Heart left ventricle (tissue), 13 donors: Measurements from ENCODE around the gene GABBR2.

Experiments
- POLR2A ChIP-seq, 2 donors: fragments of 450-650 bp; IDR thresholded peaks; one replicate each; pipeline ENCODE4 v1.6.1; 2017; ENCODE audit warnings: antibody characterized with exemption in 2 of 2, mild to moderate bottlenecking in 2 of 2, moderate library complexity in 2 of 2
- TF ChIP-seq, protein P1 (sequence below), 12 donors: fragments of 200-600 bp; sonication (generic) in 4 of 12; IDR thresholded peaks; one replicate each; pipeline versions ENCODE4 v1.5.0 to v1.8.0; 2018 to 2022; ENCODE audit warnings: antibody characterized with exemption in 12 of 12, mild to moderate bottlenecking in 5 of 12
- donor health status: ischemic (EF 13 %, LVEDD 7.1; RV severe dilation, severe dysfunction).
- donor health status: DM: no; HTN: yes; CAD: no.
- donor health status: DM: no; HTN: no; CAD: no.
- donor health status: ischemic (EF 25% LVEDD 6.9; RV normal size, moderate dysfunction).
- donor health status: ischemic (EF 25% LVEDD 5.7; RV mildly dilated, moderate dysfunction).
- donor health status: ischemic (EF 35%, LVEDD 5.7; RV mildly dilated, moderate dysfunction).
- donor health status: nonischemic (EF 11% LVEDD 7.7; RV severe dilation, severe dysfunction).
- donor health status: DM: yes; HTN: yes; CAD: no.
- donor health status: PGD.
- donor health status: ischemic (EF 29% LVEDD 5.4; RV normal size, mild dysfunction).
- donor health status: nonischemic (EF 23%, LVEDD 6.1; RV moderate dilation, normal function).

- no peak for TF ChIP-seq POLR2A (IDR thresholded peaks at IDR 0.05)
- TF ChIP-seq, protein P1, sequence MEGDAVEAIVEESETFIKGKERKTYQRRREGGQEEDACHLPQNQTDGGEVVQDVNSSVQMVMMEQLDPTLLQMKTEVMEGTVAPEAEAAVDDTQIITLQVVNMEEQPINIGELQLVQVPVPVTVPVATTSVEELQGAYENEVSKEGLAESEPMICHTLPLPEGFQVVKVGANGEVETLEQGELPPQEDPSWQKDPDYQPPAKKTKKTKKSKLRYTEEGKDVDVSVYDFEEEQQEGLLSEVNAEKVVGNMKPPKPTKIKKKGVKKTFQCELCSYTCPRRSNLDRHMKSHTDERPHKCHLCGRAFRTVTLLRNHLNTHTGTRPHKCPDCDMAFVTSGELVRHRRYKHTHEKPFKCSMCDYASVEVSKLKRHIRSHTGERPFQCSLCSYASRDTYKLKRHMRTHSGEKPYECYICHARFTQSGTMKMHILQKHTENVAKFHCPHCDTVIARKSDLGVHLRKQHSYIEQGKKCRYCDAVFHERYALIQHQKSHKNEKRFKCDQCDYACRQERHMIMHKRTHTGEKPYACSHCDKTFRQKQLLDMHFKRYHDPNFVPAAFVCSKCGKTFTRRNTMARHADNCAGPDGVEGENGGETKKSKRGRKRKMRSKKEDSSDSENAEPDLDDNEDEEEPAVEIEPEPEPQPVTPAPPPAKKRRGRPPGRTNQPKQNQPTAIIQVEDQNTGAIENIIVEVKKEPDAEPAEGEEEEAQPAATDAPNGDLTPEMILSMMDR (IDR thresholded peaks at IDR 0.05): no peak
Measured at GRCh38 chr9:98491828-98492227, 216.9 kb downstream of the GABBR2 start.
